Measurements from ENCODE around the gene WNT6.

- no peak for TF ChIP-seq POLR2A (IDR thresholded peaks at IDR 0.05)
- TF ChIP-seq CTCF (IDR thresholded peaks at IDR 0.05), result no peak
These were observed 48.2 kb upstream of the WNT6 start for GRCh38 chr2:218811382-218811781.

Data from esophagus squamous epithelium (tissue), 4 donors.